HUDEP-2 (cell line): Measurements from ENCODE around the gene PRKCB.

ENCODE experiments used
- DNase-seq, 76 experiments: peaks; one replicate each; lab custom pipeline; 2025; ENCODE audit not compliant: unreplicated experiment in 76 of 76; lab: John Stamatoyannopoulos, UW

Gene PRKCB

GRCh38 chr16:24262816-24263215 is 427.0 kb downstream of the PRKCB start:
- no peak for DNase-seq
